Neural cell (in vitro differentiated cells): ENCODE results near the gene TRAPPC3. TPM values are rescaled to one million over a fixed set of nuclear protein-coding genes. Genes with fewer than 3 reads are reported as not detected.

Experiments
- H2AFZ ChIP-seq: fragments of 200-600, 300-800 bp; sonication (generic), shearing (Covaris generic); 2 replicates; pipeline ENCODE4 v1.6.0; 2014; ENCODE audit warnings: low read depth, mild to moderate bottlenecking, antibody characterized with exemption, low read length, moderate library complexity
- H3F3A ChIP-seq: fragments of 200-600 bp; shearing (Covaris generic); 2 replicates; pipeline ENCODE4 v1.6.1; 2016; ENCODE audit warnings: mild to moderate bottlenecking, moderate library complexity, mixed read lengths, antibody characterized with exemption, low read length; ENCODE audit not compliant: insufficient read depth, poor library complexity, severe bottlenecking
- H3K27ac ChIP-seq: fragments of 200-600, 300-800 bp; sonication (generic), shearing (Covaris generic); 2 replicates; pipeline ENCODE4 v1.5.1; 2014; ENCODE audit warnings: mild to moderate bottlenecking, low read length, moderate library complexity
- H3K27me3 ChIP-seq: fragments of 300-800, 200-600 bp; sonication (generic), shearing (Covaris generic); 2 replicates; pipeline ENCODE4 v1.6.0; 2014; ENCODE audit warnings: mild to moderate bottlenecking, low read depth, low read length, moderate library complexity; ENCODE audit not compliant: insufficient read depth
- H3K36me3 ChIP-seq: fragments of 300-800, 200-600 bp; sonication (generic), shearing (Covaris generic); 2 replicates; pipeline ENCODE4 v1.5.1; 2014; ENCODE audit warnings: mild to moderate bottlenecking, antibody characterized with exemption, low read length, moderate library complexity; ENCODE audit not compliant: insufficient read depth
- H3K4me2 ChIP-seq: fragments of 300-800, 200-600 bp; sonication (generic), shearing (Covaris generic); 2 replicates; pipeline ENCODE4 v1.6.0; 2014; ENCODE audit warnings: mild to moderate bottlenecking, low read length
- H3K4me3 ChIP-seq: fragments of 300-800, 200-600 bp; sonication (generic), shearing (Covaris generic); 2 replicates; pipeline ENCODE4 v1.5.1; 2014; ENCODE audit warnings: mild to moderate bottlenecking, low read length, moderate library complexity
- H3K79me2 ChIP-seq: fragments of 200-600 bp; shearing (Covaris generic); replicated peaks from 2 replicates; pipeline ENCODE4 v1.6.0; 2014; ENCODE audit warnings: mild to moderate bottlenecking, low read length, moderate library complexity; ENCODE audit not compliant: insufficient read depth
- H3K9ac ChIP-seq: fragments of 300-800, 200-600 bp; sonication (generic), shearing (Covaris generic); 2 replicates; pipeline ENCODE4 v1.6.1; 2016; ENCODE audit warnings: mild to moderate bottlenecking, low read length, mixed read lengths
- H3K9me2 ChIP-seq: fragments of 200-600 bp; shearing (Covaris generic); 2 replicates; pipeline ENCODE4 v1.6.1; 2016; ENCODE audit warnings: mild to moderate bottlenecking, low read length, mixed read lengths; ENCODE audit not compliant: insufficient read depth
- H3K9me3 ChIP-seq: fragments of 200-600, 300-800 bp; sonication (generic), shearing (Covaris generic); 2 replicates; pipeline ENCODE4 v1.6.1; 2016; ENCODE audit warnings: mild to moderate bottlenecking, mixed run types, low read length, moderate library complexity, mixed read lengths
- H4K20me1 ChIP-seq: fragments of 200-600 bp; shearing (Covaris generic); 2 replicates; pipeline ENCODE4 v1.6.1; 2016; ENCODE audit warnings: mild to moderate bottlenecking, mixed run types; ENCODE audit not compliant: insufficient read depth
- CTCF ChIP-seq: fragments of 450-650 bp; IDR thresholded peaks from 2 replicates; pipeline ENCODE4 v1.5.1; 2014; ENCODE audit warnings: antibody characterized with exemption, mild to moderate bottlenecking, moderate library complexity; ENCODE audit not compliant: poor library complexity, severe bottlenecking
- EP300 ChIP-seq: fragments of 450-650 bp; conservative IDR thresholded peaks from 2 replicates; pipeline ENCODE4 v1.6.1; 2014; ENCODE audit warnings: antibody characterized with exemption, mild to moderate bottlenecking, moderate library complexity; ENCODE audit not compliant: poor library complexity, severe bottlenecking
- EZH2 ChIP-seq: fragments of 200-600, 300-800 bp; shearing (Covaris generic), sonication (generic); IDR thresholded peaks from 2 replicates; pipeline ENCODE4 v1.6.1; 2014; ENCODE audit warnings: antibody characterized with exemption, low read length, borderline replicate concordance, mild to moderate bottlenecking; ENCODE audit not compliant: insufficient read depth, poor library complexity, severe bottlenecking
- MXI1 ChIP-seq: fragments of 450-650 bp; conservative IDR thresholded peaks from 2 replicates; pipeline ENCODE4 v1.6.1; 2014; ENCODE audit warnings: antibody characterized with exemption, mild to moderate bottlenecking; ENCODE audit not compliant: poor library complexity, severe bottlenecking
- POLR2AphosphoS5 ChIP-seq: IDR thresholded peaks from 2 replicates; pipeline ENCODE4 v1.6.1; 2012
- RAD21 ChIP-seq: fragments of 450-650 bp; conservative IDR thresholded peaks from 2 replicates; pipeline ENCODE4 v1.6.1; 2014; ENCODE audit warnings: antibody characterized with exemption, mild to moderate bottlenecking, moderate library complexity
- SMC3 ChIP-seq: fragments of 450-650 bp; conservative IDR thresholded peaks from 2 replicates; pipeline ENCODE4 v1.6.1; 2014; ENCODE audit warnings: antibody characterized with exemption, mild to moderate bottlenecking, moderate library complexity; ENCODE audit not compliant: poor library complexity
- TAF1 ChIP-seq: IDR thresholded peaks from 2 replicates; pipeline ENCODE4 v1.6.1; 2012; ENCODE audit warnings: low read depth
- polyA plus RNA-seq: library from polyadenylated mRNA; depleted of rRNA; stranded (reverse); fragments of >200 nt; gene quantifications from 2 replicates; pipeline ENCODE4 v1.2.3, GENCODE V29; 2014
- TF ChIP-seq, protein P1 (sequence below): IDR thresholded peaks from 2 replicates; pipeline ENCODE4 v1.6.1; 2012; ENCODE audit warnings: borderline replicate concordance

The TRAPPC3 gene
- polyA plus RNA-seq, 1 donor from 2014 or later = 278 TPM

DNA sequence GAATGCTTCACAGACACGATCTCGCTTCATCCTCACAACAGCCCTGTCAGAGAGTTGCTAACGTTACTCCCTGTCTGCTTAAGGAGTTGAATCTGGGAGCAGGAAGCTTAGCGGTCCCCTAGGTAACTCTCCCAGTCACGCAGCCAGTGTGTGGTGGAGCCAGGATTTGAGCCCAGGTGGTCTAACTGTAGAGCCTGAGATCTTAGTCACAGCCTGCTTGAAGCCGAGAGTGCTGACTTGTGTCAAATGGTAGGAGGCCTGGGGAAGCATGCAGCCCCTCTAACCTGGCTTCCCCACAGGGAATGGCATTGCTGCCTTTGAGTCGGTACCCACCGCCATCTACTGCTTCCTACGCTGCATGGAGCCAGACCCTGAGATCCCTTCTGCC is 56.5 kb downstream of the TRAPPC3 start:
- Histone ChIP-seq H3K36me3 (no peaks in the 10 kb centered on the region), H3K27me3 (no peaks in the 10 kb centered on the region), H3F3A (no peaks in the 10 kb centered on the region), H3K9me2 (no peaks in the 10 kb centered on the region), H2AFZ (no peak overlapping the region), H3K9me3 (no peaks in the 10 kb centered on the region), H3K4me3 (no peak overlapping the region), H3K79me2 (peaks cover 16% of the 10 kb centered on the region), H3K9ac (no peak overlapping the region), H4K20me1 (no peaks in the 10 kb centered on the region), H3K27ac (no peak overlapping the region), H3K4me2 (no peak overlapping the region)
- TF ChIP-seq SMC3 = no peak
- no peak for TF ChIP-seq POLR2AphosphoS5
- TF ChIP-seq EP300 = no peak

GRCh38 chr1:36092166-36092797 is 57.0 kb downstream of the TRAPPC3 start:
- Histone ChIP-seq H3K79me2 (peaks cover 16% of the 10 kb centered on the region), H4K20me1 (no peaks in the 10 kb centered on the region), H3K27me3 (no peaks in the 10 kb centered on the region), H3K9me3 (no peaks in the 10 kb centered on the region), H3K36me3 (no peaks in the 10 kb centered on the region), H3K27ac (no peak overlapping the region), H3F3A (no peaks in the 10 kb centered on the region), H3K9me2 (no peaks in the 10 kb centered on the region), H3K4me3 (no peak overlapping the region), H3K9ac (no peak overlapping the region), H2AFZ (no peak overlapping the region), H3K4me2 (no peak overlapping the region)
- no peak for TF ChIP-seq MXI1
- no peak for TF ChIP-seq CTCF
- no peak for TF ChIP-seq EZH2
- no peak for TF ChIP-seq POLR2AphosphoS5
- no peak for TF ChIP-seq SMC3
- TF ChIP-seq EP300 = no peak
- no peak for TF ChIP-seq RAD21
- TF ChIP-seq, protein P1, sequence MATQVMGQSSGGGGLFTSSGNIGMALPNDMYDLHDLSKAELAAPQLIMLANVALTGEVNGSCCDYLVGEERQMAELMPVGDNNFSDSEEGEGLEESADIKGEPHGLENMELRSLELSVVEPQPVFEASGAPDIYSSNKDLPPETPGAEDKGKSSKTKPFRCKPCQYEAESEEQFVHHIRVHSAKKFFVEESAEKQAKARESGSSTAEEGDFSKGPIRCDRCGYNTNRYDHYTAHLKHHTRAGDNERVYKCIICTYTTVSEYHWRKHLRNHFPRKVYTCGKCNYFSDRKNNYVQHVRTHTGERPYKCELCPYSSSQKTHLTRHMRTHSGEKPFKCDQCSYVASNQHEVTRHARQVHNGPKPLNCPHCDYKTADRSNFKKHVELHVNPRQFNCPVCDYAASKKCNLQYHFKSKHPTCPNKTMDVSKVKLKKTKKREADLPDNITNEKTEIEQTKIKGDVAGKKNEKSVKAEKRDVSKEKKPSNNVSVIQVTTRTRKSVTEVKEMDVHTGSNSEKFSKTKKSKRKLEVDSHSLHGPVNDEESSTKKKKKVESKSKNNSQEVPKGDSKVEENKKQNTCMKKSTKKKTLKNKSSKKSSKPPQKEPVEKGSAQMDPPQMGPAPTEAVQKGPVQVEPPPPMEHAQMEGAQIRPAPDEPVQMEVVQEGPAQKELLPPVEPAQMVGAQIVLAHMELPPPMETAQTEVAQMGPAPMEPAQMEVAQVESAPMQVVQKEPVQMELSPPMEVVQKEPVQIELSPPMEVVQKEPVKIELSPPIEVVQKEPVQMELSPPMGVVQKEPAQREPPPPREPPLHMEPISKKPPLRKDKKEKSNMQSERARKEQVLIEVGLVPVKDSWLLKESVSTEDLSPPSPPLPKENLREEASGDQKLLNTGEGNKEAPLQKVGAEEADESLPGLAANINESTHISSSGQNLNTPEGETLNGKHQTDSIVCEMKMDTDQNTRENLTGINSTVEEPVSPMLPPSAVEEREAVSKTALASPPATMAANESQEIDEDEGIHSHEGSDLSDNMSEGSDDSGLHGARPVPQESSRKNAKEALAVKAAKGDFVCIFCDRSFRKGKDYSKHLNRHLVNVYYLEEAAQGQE = no peak
- TF ChIP-seq TAF1 = no peak

GRCh38 chr1:36091698-36092097 is 57.6 kb downstream of the TRAPPC3 start:
- H2AFZ ChIP-seq = no peak overlapping the region
- H3F3A ChIP-seq = no peaks in the 10 kb centered on the region
- no peaks in the 10 kb centered on the region for H4K20me1 ChIP-seq
- H3K9me2 ChIP-seq = no peaks in the 10 kb centered on the region
- no peak overlapping the region for H3K9ac ChIP-seq
- H3K27ac ChIP-seq = no peak overlapping the region
- no peak overlapping the region for H3K4me3 ChIP-seq
- H3K36me3 ChIP-seq = no peaks in the 10 kb centered on the region
- H3K27me3 ChIP-seq = no peaks in the 10 kb centered on the region
- H3K4me2 ChIP-seq = no peak overlapping the region
- TF ChIP-seq EP300 = no peak
- no peak for TF ChIP-seq SMC3
- TF ChIP-seq TAF1 = no peak
- TF ChIP-seq RAD21 = no peak
- TF ChIP-seq, protein P1 = no peak
- no peak for TF ChIP-seq MXI1
- no peak for TF ChIP-seq POLR2AphosphoS5
- TF ChIP-seq CTCF = no peak
- no peak for TF ChIP-seq EZH2
- H3K79me2 ChIP-seq = peaks cover 16% of the 10 kb centered on the region
- H3K9me3 ChIP-seq = no peaks in the 10 kb centered on the region
